Panc1 (cell line): ENCODE measurements around the gene PTPRA.

Experiments
- CTCF ChIP-seq: fragments of 450-650 bp; IDR thresholded peaks from 2 replicates; pipeline ENCODE4 v1.5.1; 2017; ENCODE audit warnings: mild to moderate bottlenecking
- POLR2AphosphoS5 ChIP-seq: IDR thresholded peaks from 2 replicates; pipeline ENCODE4 v1.6.1; 2012; ENCODE audit warnings: mild to moderate bottlenecking, low read depth, low read length, moderate library complexity
- REST ChIP-seq, 2 experiments: IDR thresholded peaks; 2 replicates each; pipeline ENCODE4 v1.6.1; 2011 to 2012; ENCODE audit warnings: low read depth in 2 of 2, control low read depth in 1 of 2, low read length in 1 of 2, mild to moderate bottlenecking in 1 of 2, moderate library complexity in 1 of 2; ENCODE audit not compliant: insufficient read depth in 1 of 2
- SIN3A ChIP-seq: IDR thresholded peaks from 2 replicates; pipeline ENCODE4 v1.6.1; 2012; ENCODE audit warnings: low read depth, mild to moderate bottlenecking, low read length, moderate library complexity, borderline replicate concordance; ENCODE audit not compliant: insufficient read depth
- TCF7L2 ChIP-seq: IDR thresholded peaks from 2 replicates; pipeline ENCODE4 v1.6.1; 2011; ENCODE audit warnings: mild to moderate bottlenecking, low read depth, low read length, inconsistent platforms

- TF ChIP-seq SIN3A (no peak), CTCF (no peak), REST (IDR thresholded peaks at IDR 0.05; ENCODE audit: insufficient read depth in 1 of 2, low read depth in 2 of 2, low read length in 1 of 2) (no peak), POLR2AphosphoS5 (no peak), TCF7L2 (no peak)
Observed at GRCh38 chr20:3013771-3014170, 140.5 kb downstream of the PTPRA start.
